ENCODE measurements around the gene DRAM1. TPM values are rescaled to one million over a fixed set of nuclear protein-coding genes. Genes with fewer than 3 reads are reported as not detected.
"Not testable (repeated sequence)": the region's sequence is repeated elsewhere in the genome, so short reads cannot be mapped to it uniquely, and the experiment has no call there.

Gene DRAM1
- total RNA-seq, 1 donor from 2014 or later = 6.2 TPM

- no peak for DNase-seq
Measured at GRCh38 chr12:101859664-101860607, 17.4 kb upstream of the DRAM1 start.

DNA sequence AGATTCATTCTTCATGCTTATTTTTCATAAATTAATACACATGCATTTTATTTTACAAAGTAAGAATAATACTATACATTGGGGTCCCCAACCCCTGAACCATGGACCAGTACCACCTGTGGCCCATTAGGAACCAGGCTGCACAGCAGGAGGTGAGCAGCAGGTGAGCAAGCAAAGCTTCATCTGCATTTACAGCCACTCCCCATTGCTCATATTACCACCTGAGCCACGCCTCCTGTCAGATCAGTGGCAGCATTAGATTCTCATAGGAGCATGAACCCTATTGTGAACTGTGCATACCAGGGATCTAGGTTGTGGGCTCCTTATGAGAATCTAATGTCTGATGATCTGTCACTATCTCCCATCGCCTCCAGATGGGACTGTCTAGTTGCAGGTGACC is 15.7 kb upstream of the DRAM1 start:
- DNase-seq = not testable (repeated sequence)

GRCh38 chr12:101862245-101862644 is 15.1 kb upstream of the DRAM1 start:
- no peak for DNase-seq

DNA sequence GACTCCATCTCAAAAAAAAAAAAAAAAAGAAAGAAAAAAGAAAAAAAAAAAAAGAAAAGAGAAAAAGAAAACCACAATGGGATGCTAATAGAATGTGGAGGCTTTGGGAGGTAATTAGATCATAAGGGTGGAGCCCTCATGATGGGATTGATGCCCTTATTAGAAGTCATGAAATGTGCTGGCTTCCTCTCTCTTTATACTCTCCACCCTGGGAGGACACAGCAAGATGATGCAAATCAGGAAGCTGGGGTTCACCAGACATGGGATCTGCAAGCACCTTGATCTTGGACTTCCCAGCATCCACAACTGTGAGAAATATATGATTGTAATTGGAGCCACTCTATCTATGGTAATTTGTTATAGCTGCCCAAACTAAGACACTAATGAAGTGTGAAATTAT is 13.4 kb upstream of the DRAM1 start:
- no peak for DNase-seq

DNA sequence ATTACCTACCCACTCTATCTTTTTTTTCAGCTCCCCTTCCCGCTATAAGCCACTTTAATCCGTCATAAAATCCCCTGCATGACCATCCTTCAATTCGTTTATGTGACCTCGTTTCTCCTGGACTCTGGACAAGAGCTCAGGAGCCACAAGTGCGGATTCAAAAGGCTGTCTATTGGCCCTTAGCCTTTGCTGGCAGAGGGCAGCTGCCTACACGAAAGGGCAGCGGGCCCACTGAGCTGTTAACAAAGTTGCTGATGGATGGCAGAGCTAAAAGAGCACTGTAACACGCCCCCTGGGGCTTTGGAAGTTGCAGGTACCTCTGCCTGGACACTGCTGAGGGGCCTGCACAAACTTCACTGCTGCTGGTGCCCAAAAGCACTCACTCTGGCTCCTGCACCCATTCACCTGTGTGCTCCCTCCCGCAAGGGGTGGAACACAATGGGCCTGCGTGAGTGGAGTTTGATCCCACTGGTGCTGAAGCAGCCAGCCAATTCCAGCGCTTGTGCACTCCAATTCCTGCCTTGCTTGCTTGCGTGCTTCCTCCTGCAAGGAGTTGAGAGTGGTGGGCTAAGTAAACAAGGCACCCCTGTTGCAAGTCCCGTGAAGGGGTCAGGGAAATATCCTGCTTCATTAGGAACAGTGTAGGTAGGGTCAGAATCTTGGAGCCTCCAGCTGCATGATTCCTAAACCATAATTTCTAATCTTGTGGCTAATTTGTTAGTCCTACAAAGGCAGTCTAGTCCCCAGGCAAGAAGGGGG is 10.6 kb upstream of the DRAM1 start:
- DNase-seq = no peak

GRCh38 chr12:101867619-101868018 is 9.8 kb upstream of the DRAM1 start:
- DNase-seq = not testable (repeated sequence)

DNA sequence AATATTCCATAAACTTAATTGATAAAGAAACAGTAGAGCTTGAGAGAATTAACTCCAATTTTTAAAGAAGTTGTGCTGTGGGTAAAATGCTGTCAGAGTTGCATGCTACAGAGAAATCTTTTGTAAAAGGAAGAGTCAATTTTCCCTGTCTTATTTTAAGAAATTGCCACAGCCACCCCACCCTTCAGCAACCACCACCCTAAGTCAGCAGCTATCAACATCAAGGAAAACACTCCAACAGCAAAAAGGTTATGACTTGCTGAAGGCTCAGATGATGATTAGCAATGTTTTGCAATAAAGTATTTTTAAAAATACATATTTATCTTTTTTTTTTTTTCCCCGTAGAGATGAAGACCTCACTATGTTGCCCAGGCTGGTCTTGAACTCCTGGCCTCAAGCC is 6.5 kb upstream of the DRAM1 start:
- no peak for DNase-seq

GRCh38 chr12:101875162-101875561 is 2.2 kb upstream of the DRAM1 start:
- DNase-seq = no peak

DNA sequence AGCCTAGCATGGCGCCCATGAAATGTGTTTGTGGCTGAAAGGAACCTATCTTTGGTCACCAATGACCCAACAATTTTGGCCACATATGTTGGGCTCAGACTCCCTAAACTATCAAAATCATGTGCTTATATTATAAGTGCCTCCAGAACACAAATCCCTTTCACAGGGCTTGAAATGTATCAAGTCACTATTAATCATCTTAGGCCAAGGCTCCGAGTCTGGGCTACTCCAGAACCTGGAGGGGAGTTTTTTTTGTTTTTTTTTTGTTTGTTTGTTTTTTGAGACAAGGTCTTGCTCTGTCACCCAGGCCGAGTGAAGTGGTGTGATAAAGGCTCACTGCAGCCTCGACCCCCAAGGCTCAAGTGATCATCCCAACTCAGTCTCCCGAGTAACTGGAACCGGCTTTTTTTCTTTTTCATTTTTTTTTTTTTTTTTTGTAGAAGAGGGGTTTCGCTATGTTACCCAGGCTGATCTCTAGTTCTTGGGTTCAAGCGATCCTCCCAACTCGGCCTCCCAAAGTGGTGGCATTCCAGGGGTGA is 989 bp upstream of the DRAM1 start:
- no peak for DNase-seq

DNA sequence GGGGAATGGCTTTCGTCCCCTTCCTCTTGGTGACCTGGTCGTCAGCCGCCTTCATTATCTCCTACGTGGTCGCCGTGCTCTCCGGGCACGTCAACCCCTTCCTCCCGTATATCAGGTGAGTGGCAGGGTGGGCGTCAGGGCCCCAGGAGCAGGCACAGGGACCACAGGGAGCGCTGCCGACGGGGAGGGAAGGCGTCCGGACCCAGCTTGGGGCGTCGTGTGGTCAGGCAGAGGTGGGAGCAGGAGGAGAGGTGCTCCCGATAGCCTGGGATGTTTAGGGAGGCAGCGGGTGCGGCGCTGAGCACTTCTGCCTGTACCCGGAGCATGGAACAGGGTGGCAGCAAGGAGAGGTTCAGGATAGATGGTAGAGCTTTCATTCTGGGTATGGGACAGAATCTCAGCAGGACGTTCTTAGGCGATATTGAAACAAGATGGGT is 444 bp downstream of the DRAM1 start:
- DNase-seq = peak; percentile 24

GRCh38 chr12:101878243-101878821 is 952 bp downstream of the DRAM1 start:
- no peak for DNase-seq

DNA sequence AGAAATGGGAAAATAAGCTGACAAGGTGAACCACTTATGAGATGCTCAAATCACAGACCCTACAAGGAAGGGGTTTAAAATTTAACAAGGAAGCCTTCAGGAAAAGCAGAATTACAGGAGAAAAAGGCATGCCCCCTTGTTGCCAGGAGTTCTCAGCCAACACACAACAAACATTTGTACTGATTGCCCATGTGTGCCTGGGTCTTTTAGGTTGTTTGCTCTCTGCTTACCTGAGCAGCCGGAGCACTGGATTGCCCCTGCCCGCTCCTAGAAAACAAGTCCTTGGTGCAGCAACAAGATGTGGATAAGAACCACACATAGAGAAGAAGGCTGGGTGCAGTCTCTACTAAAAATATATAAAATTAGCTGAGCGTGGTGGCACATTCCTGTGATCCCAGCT is 3.4 kb downstream of the DRAM1 start:
- no peak for DNase-seq

DNA sequence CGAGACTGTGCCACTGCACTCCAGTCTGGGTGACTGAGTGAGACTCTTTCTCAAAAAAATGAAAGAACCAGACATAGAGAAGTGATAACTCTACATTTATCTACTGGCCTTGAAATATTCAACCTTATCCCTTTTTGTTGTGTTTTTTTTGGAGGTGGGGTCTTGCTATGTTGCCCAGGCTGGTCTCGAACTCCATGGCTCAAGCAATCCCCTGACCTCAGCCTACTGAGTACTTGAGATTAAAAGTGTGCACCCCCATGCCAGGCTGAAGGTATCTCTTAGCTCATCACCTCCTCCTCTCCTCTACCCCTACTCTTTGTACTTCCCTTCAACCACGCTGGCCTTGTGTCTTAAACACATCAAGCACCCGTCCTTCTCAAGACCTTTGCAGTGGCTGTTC is 3.8 kb downstream of the DRAM1 start:
- no peak for DNase-seq

DNA sequence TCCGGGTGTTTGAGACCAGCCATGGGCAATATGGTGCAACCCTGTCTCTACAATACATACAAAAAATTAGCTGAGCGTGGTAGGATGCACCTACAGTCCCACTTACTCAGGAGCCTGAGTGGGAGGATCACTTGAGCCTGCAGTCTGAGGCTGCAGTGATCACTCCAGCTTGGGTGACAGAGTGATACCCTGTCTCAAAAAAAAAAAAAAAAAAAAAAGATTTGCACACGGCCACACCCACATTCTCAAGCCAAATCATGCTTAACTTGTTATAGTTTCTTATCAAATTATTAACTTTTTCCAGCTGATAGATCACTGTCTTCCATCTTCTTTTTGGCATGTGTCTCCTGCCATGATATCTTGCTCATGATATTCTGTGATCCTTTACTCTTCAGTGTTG is 6.8 kb downstream of the DRAM1 start:
- no peak for DNase-seq

DNA sequence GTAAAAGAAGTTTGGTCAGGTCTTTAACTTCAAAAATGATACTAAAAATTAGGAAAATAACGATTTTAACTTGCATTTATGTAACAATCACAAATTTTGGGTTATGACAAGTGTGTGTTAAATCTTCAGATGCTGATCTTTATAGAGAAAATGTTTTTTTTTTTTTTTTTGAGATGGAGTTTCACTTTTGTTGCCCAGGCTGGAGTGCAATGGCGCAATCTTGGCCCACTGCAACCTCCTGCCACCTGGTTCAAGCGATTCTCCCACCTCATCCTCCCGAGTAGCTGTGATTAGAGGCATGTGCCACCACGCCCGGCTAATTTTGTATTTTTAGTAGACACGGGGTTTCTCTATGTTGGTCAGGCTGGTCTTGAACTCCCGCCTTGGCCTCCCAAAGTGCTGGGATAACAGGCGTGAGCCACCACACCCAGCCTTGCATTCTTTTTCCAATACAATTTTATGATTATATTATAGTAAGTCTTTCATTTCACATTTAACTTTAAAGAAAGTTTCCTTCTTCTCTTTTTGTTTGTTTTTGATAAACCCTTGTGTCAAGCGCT is 7.5 kb downstream of the DRAM1 start:
- not testable (repeated sequence) for DNase-seq

DNA sequence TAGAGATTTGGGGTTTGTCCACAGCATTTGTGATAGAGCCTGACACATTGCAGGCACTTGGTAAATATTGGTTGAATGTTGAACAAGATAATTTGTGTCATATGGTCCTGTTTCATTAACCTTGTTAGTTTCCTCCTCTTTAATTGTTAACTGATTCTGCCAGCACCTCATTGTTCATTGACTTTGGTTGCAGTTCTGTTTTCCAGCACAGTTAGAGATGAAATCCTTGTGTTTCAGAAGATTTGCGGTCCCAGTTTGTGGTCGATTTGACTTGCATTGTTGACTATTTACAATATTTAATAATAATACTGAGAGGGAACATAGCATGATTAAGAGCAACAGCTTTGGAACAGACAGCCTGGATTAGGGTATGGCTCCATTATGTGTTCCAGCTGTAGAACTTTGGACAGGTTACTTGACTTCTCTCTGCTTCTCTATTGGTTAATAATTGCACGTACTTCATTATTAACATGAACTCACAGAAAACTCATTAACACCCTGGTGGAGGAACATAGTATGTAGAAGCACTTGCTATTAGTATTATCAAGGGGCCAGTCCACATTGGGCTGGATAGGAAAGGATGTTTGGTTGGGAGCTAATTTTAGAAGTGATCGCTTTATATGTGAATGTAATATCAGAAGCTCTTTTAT is 8.7 kb downstream of the DRAM1 start:
- DNase-seq = no peak

GRCh38 chr12:101889211-101889752 is 11.9 kb downstream of the DRAM1 start:
- DNase-seq = no peak

GRCh38 chr12:101891462-101891971 is 14.1 kb downstream of the DRAM1 start:
- DNase-seq = no peak

GRCh38 chr12:101892794-101893193 is 15.4 kb downstream of the DRAM1 start:
- DNase-seq = no peak

DNA sequence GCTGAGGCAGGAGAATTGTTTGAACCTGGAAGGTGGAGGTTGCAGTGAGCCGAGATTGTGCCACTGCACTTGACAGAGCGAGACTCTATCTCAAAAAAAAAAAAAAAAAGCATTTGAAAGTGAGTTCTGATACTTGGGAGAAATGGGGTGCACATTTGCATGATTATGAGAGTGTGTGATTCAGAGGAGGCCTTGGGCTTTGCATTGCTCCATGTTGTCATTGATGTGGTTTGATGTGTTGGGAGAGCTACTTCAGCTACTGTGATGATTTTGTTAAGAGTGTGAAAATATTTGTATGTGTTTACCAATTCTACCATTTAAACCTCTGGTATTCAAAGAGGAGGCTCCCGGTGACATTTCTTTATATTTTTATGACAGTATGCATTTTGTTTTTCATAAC is 24.4 kb downstream of the DRAM1 start:
- no peak for DNase-seq

DNA sequence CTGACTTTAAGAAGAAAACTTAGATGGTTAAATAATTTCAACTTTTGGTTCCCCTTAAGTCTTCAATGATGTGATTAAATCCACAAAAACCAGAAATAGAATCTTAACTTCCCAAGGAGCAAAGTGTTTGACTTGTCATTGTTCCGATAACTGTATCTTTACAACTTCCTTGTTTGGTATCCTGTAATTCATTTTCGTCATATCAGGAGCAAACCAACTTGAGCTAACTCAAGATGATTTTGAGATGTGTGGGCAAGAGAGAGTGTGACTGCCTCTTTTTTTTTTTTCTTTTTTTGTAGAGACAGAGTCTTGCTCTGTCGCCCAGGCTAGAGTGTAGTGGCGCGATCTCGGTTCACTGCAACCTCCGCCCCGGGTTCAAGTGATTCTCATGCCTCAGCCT is 25.3 kb downstream of the DRAM1 start:
- DNase-seq = no peak
